Hepatocyte (in vitro differentiated cells): Measurements from ENCODE around the gene ZNRF1. TPM values are rescaled to one million over a fixed set of nuclear protein-coding genes. Genes with fewer than 3 reads are reported as not detected.

Experiments
- DNase-seq: peaks from one replicate; pipeline ENCODE4 v3.0.0-alpha.2; 2016; ENCODE audit warnings: low spot score
- H2AFZ ChIP-seq: fragments of 200-600 bp; sonication (generic); 2 replicates; pipeline ENCODE4 v1.6.0; 2016; ENCODE audit warnings: antibody characterized with exemption, mild to moderate bottlenecking
- H3K27ac ChIP-seq: fragments of 200-600 bp; sonication (generic); 2 replicates; pipeline ENCODE4 v1.5.1; 2016; ENCODE audit warnings: mild to moderate bottlenecking
- H3K27me3 ChIP-seq: fragments of 200-600 bp; sonication (generic); 2 replicates; pipeline ENCODE4 v1.6.1; 2016
- H3K36me3 ChIP-seq: fragments of 200-600 bp; sonication (generic); replicated peaks from 2 replicates; pipeline ENCODE4 v1.5.1; 2016; ENCODE audit warnings: low read depth; ENCODE audit not compliant: insufficient read depth
- H3K4me1 ChIP-seq: fragments of 200-600 bp; sonication (generic); 2 replicates; pipeline ENCODE4 v1.5.1; 2016; ENCODE audit warnings: mild to moderate bottlenecking, moderate library complexity; ENCODE audit not compliant: insufficient read depth
- H3K4me2 ChIP-seq: fragments of 200-600 bp; sonication (generic); 2 replicates; pipeline ENCODE4 v1.6.0; 2016
- H3K4me3 ChIP-seq: fragments of 200-600 bp; sonication (generic); 2 replicates; pipeline ENCODE4 v1.5.1; 2016; ENCODE audit warnings: mild to moderate bottlenecking
- H3K79me2 ChIP-seq: fragments of 200-600 bp; sonication (generic); 2 replicates; pipeline ENCODE4 v1.6.0; 2017; ENCODE audit warnings: mild to moderate bottlenecking
- H3K9me2 ChIP-seq: fragments of 200-600 bp; sonication (generic); replicated peaks from 2 replicates; pipeline ENCODE4 v1.6.0; 2017; ENCODE audit warnings: mild to moderate bottlenecking; ENCODE audit not compliant: insufficient read depth
- H3K9me3 ChIP-seq: fragments of 200-600 bp; sonication (generic); 2 replicates; pipeline ENCODE4 v1.5.1; 2016; ENCODE audit warnings: low read depth, mild to moderate bottlenecking
- H4K20me1 ChIP-seq: fragments of 200-600 bp; sonication (generic); 2 replicates; pipeline ENCODE4 v1.6.0; 2016; ENCODE audit warnings: mild to moderate bottlenecking; ENCODE audit not compliant: insufficient read depth, poor library complexity, severe bottlenecking
- CTCF ChIP-seq: fragments of 200-600 bp; sonication (generic); IDR thresholded peaks from 2 replicates; pipeline ENCODE4 v1.5.1; 2016; ENCODE audit warnings: antibody characterized with exemption, mild to moderate bottlenecking; ENCODE audit not compliant: poor library complexity
- EZH2 ChIP-seq: fragments of 200-600 bp; sonication (generic); IDR thresholded peaks from 2 replicates; pipeline ENCODE4 v1.6.1; 2016; ENCODE audit warnings: antibody characterized with exemption, mild to moderate bottlenecking, borderline replicate concordance
- EZH2phosphoT487 ChIP-seq: fragments of 200-600 bp; sonication (generic); IDR thresholded peaks from one replicate; pipeline ENCODE4 v1.6.1; 2018; ENCODE audit warnings: antibody characterized with exemption, mild to moderate bottlenecking, low read depth, moderate library complexity; ENCODE audit not compliant: unreplicated experiment, severe bottlenecking
- WGBS: methylation state at CpG from one replicate; pipeline ENCODE4 v1.1.6; 2016; ENCODE audit warnings: low lambda C conversion rate; ENCODE audit errors: missing lambda C conversion rate; 5-methylcytosine and 5-hydroxymethylcytosine counted together
- polyA plus RNA-seq: library from polyadenylated mRNA; unstranded; fragments of >200 nt; fragmentation: Nextera tagmentation; extraction: Ambion mirVana; gene quantifications from 2 replicates; pipeline ENCODE4 v1.2.1, GENCODE V29; 2016
- total RNA-seq: library from RNA; depleted of rRNA; stranded (reverse); fragments of >200 nt; gene quantifications from 2 replicates; pipeline ENCODE4 v1.2.3, GENCODE V29; 2014

The ZNRF1 gene
- total and polyA plus RNA-seq, 2 experiments from 2014 or later: 23.0 to 46.5 TPM

DNA sequence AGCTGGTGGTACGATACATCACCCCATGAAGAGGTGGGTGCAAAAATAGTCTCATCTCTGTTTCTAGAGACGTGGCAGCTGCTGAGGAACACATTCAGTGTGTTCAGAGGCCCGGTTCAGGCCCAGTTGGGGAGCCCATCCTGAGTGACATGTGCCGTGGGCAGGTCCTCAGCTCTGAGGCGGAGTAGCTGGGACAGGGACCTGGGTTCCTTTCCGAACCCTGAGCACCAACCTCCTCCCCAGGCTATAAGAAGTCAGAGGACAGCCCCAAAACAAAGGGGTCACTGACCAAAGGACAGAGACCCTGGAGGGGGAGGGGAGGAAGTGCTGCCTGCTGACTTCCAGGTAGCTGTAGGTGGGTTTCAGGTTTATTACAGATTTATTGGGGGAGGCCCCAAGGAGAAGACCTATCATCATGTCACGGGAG lies 112.7 kb downstream of the ZNRF1 start:
- Histone ChIP-seq H3K27me3 (no peaks in the 10 kb centered on the region), H3K9me3 (no peaks in the 10 kb centered on the region), H4K20me1 (no peaks in the 10 kb centered on the region), H2AFZ (no peak overlapping the region), H3K27ac (peak overlapping the region; percentile 11), H3K36me3 (no peaks in the 10 kb centered on the region), H3K4me1 (peaks cover 31% of the 10 kb centered on the region), H3K9me2 (no peaks in the 10 kb centered on the region), H3K79me2 (no peaks in the 10 kb centered on the region), H3K4me2 (peak overlapping the region; percentile 65), H3K4me3 (no peak overlapping the region)
- no peak for TF ChIP-seq EZH2phosphoT487
- no peak for DNase-seq
- 61% methylated on average over 7 of the region's 7 CpGs for WGBS

- Histone ChIP-seq H3K36me3 (no peaks in the 10 kb centered on the region), H3K79me2 (no peaks in the 10 kb centered on the region), H3K27me3 (no peaks in the 10 kb centered on the region), H3K4me3 (no peak overlapping the region), H3K4me1 (peaks cover 27% of the 10 kb centered on the region), H4K20me1 (no peaks in the 10 kb centered on the region), H3K9me2 (no peaks in the 10 kb centered on the region), H3K4me2 (no peak overlapping the region), H3K27ac (no peak overlapping the region), H2AFZ (no peak overlapping the region), H3K9me3 (no peaks in the 10 kb centered on the region)
- DNase-seq: no peak
- 85% methylated on average over 26 of the region's 26 CpGs for WGBS
- TF ChIP-seq EZH2phosphoT487 (no peak), EZH2 (no peak), CTCF (no peak)
Observed at GRCh38 chr16:75111961-75112733, 113.3 kb downstream of the ZNRF1 start.

DNA sequence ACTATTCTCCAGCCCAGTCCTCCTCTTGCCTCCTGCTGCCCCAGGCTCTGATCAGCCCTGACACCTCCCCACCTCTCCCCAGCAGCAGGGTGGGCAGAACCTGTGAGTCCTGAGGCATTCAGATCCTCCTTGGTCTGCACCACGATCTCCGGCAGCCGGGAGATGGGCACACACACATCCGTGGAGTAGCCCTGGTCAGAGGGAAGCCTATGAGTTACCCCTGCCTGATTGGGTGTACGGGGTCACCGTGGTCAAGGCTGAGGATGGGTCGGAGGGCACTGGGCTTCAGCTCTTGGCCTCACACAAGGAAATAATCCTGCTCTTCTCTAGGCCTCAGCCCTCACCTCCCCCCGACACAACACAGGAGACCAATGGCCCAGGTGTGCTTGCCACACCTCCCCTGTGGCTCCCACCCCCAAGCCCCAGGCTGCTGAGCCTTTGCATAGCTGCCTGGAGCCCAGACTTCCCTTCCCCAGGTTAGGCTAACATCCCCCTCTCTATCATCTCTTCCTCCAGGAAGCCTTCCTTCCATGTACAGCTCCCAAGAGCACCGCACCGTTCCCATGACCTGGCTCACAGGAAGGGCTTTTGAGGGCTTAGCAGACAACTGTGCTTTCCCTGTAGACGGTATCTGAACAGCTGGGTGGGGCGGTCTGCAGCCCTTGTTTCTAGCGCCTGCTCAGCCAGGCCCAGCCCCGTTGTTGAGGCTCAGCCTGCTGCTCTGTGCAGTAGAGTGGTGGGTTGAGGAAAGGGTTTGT lies 114.1 kb downstream of the ZNRF1 start:
- Histone ChIP-seq H3K9me2 (no peaks in the 10 kb centered on the region), H4K20me1 (no peaks in the 10 kb centered on the region), H3K4me1 (peaks cover 27% of the 10 kb centered on the region), H3K4me3 (no peak overlapping the region), H3K79me2 (no peaks in the 10 kb centered on the region), H3K9me3 (no peaks in the 10 kb centered on the region), H2AFZ (no peak overlapping the region), H3K27me3 (no peaks in the 10 kb centered on the region), H3K36me3 (no peaks in the 10 kb centered on the region), H3K27ac (no peak overlapping the region), H3K4me2 (no peak overlapping the region)
- TF ChIP-seq EZH2phosphoT487 (no peak), EZH2 (no peak), CTCF (no peak)
- WGBS: 69% methylated on average over 14 of the region's 14 CpGs
- DNase-seq: peak; percentile 50
